H1 (cell line): Measurements from ENCODE around the gene CCAR1.
"Not testable (repeated sequence)": the region's sequence is repeated elsewhere in the genome, so short reads cannot be mapped to it uniquely, and the experiment has no call there.

Experiments used
- ASH2L ChIP-seq: fragments of 200-600, 300-600 bp; sonication (generic); IDR thresholded peaks from one replicate; pipeline ENCODE4 v1.7.1; 2017; ENCODE audit warnings: low read length
- EP300 ChIP-seq, 2 experiments: IDR thresholded peaks; 1 replicate in 1 of 2; 2 replicates in 1 of 2; pipeline ENCODE4 v1.6.1; 2011 to 2012; ENCODE audit warnings: low read depth in 2 of 2, low read length in 2 of 2, mild to moderate bottlenecking in 2 of 2, borderline replicate concordance in 1 of 2, inconsistent platforms in 1 of 2, moderate library complexity in 1 of 2
- TF ChIP-seq, protein P1 (sequence below): IDR thresholded peaks from 2 replicates; pipeline ENCODE4 v1.6.1; 2011; ENCODE audit warnings: low read length, improper control_type of control experiment
- TF ChIP-seq, protein P2 (sequence below), 3 experiments: IDR thresholded peaks; 1 replicate in 2 of 3; 2 replicates in 1 of 3; pipeline versions ENCODE4 v1.5.1 to v1.6.1; 2011; ENCODE audit warnings: low read length in 3 of 3, mild to moderate bottlenecking in 3 of 3, inconsistent platforms in 2 of 3, low read depth in 1 of 3, moderate library complexity in 1 of 3; ENCODE audit not compliant: insufficient read depth in 1 of 3; ENCODE audit errors: control extremely low read depth in 1 of 3

DNA sequence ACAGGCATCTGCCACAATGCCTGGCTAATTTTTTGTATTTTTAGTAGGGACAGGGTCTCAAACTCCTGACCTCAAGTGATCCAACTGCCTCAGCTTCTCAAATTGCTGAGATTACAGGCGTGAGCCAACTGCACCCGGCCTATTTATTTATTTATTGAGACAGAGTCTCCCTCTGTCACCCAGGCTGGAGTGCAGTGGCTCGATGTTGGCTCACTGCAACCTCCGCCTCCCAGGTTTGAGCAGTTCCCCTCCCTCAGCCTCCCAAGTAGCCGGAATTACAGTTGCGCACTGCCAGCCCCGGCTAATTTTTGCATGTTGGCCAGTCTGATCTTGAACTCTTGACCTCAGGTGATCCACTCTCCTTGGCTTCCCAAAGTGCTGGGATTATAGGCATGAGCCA lies 46.4 kb downstream of the CCAR1 start:
- TF ChIP-seq, protein P1, sequence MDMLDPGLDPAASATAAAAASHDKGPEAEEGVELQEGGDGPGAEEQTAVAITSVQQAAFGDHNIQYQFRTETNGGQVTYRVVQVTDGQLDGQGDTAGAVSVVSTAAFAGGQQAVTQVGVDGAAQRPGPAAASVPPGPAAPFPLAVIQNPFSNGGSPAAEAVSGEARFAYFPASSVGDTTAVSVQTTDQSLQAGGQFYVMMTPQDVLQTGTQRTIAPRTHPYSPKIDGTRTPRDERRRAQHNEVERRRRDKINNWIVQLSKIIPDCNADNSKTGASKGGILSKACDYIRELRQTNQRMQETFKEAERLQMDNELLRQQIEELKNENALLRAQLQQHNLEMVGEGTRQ, result not testable (repeated sequence)
- TF ChIP-seq EP300 (IDR thresholded peaks at IDR 0.05; ENCODE audit: borderline replicate concordance in 1 of 2, low read depth in 2 of 2, low read length in 2 of 2); ASH2L: not testable (repeated sequence)
- TF ChIP-seq, protein P2, sequence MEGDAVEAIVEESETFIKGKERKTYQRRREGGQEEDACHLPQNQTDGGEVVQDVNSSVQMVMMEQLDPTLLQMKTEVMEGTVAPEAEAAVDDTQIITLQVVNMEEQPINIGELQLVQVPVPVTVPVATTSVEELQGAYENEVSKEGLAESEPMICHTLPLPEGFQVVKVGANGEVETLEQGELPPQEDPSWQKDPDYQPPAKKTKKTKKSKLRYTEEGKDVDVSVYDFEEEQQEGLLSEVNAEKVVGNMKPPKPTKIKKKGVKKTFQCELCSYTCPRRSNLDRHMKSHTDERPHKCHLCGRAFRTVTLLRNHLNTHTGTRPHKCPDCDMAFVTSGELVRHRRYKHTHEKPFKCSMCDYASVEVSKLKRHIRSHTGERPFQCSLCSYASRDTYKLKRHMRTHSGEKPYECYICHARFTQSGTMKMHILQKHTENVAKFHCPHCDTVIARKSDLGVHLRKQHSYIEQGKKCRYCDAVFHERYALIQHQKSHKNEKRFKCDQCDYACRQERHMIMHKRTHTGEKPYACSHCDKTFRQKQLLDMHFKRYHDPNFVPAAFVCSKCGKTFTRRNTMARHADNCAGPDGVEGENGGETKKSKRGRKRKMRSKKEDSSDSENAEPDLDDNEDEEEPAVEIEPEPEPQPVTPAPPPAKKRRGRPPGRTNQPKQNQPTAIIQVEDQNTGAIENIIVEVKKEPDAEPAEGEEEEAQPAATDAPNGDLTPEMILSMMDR (IDR thresholded peaks at IDR 0.05; ENCODE audit: control extremely low read depth in 1 of 3, insufficient read depth in 1 of 3, low read depth in 1 of 3, low read length in 3 of 3), result not testable (repeated sequence)
